Neuronal stem cell (in vitro differentiated cells): ENCODE data around the gene SLC2A4RG.

Experiments used
- DNase-seq: peaks from one replicate; pipeline ENCODE4 v3.0.0-alpha.2; 2013; ENCODE audit warnings: low spot score
- H2AFZ ChIP-seq: one replicate; pipeline ENCODE4 v1.6.1; 2013; ENCODE audit warnings: mild to moderate bottlenecking, low read length, inconsistent platforms
- H2AK5ac ChIP-seq: 2 replicates; pipeline ENCODE4 v1.6.1; 2013; ENCODE audit warnings: low read depth, mild to moderate bottlenecking, inconsistent platforms, low read length, moderate library complexity, mixed read lengths
- H2BK120ac ChIP-seq: 2 replicates; pipeline ENCODE4 v1.6.1; 2013; ENCODE audit warnings: low read depth, mild to moderate bottlenecking, inconsistent platforms, low read length, moderate library complexity, mixed read lengths
- H2BK12ac ChIP-seq: one replicate; pipeline ENCODE4 v1.6.1; 2013; ENCODE audit warnings: low read length, inconsistent platforms
- H2BK15ac ChIP-seq: 2 replicates; pipeline ENCODE4 v1.6.1; 2013; ENCODE audit warnings: mild to moderate bottlenecking, low read length, inconsistent platforms, mixed read lengths
- H2BK5ac ChIP-seq: one replicate; pipeline ENCODE4 v1.6.1; 2013; ENCODE audit warnings: inconsistent platforms, mild to moderate bottlenecking, low read length, moderate library complexity
- H3K14ac ChIP-seq: one replicate; pipeline ENCODE4 v1.6.1; 2013; ENCODE audit warnings: low read length, inconsistent platforms
- H3K18ac ChIP-seq: 2 replicates; pipeline ENCODE4 v1.6.1; 2013; ENCODE audit warnings: low read length, inconsistent platforms
- H3K23ac ChIP-seq: 2 replicates; pipeline ENCODE4 v1.6.1; 2013; ENCODE audit warnings: low read depth, mild to moderate bottlenecking, mixed read lengths, low read length, inconsistent platforms; ENCODE audit not compliant: poor library complexity
- H3K27ac ChIP-seq: replicated peaks from 3 replicates; pipeline ENCODE4 v1.5.1; 2013; ENCODE audit warnings: low read length, inconsistent platforms
- H3K27me3 ChIP-seq, 3 experiments: 2 replicates each; pipeline ENCODE4 v1.6.1; 2013; ENCODE audit warnings: low read length in 3 of 3, mild to moderate bottlenecking in 2 of 3, inconsistent platforms in 1 of 3, low read depth in 1 of 3, mixed read lengths in 1 of 3, moderate library complexity in 1 of 3; ENCODE audit not compliant: control insufficient read depth in 3 of 3, insufficient read depth in 3 of 3
- H3K36me3 ChIP-seq, 2 donors: replicated peaks in 1 of 2; 2 replicates each; pipeline ENCODE4 v1.6.1; 2013; ENCODE audit warnings: low read length in 2 of 2; ENCODE audit not compliant: control insufficient read depth in 2 of 2, insufficient read depth in 2 of 2
- H3K4ac ChIP-seq: 2 replicates; pipeline ENCODE4 v1.6.1; 2013; ENCODE audit warnings: inconsistent platforms, mild to moderate bottlenecking, low read length, moderate library complexity
- H3K4me1 ChIP-seq, 2 donors: 1 replicate in 1 of 2; 2 replicates in 1 of 2; pipeline ENCODE4 v1.6.1; 2013; ENCODE audit warnings: low read length in 2 of 2, low read depth in 1 of 2; ENCODE audit not compliant: control insufficient read depth in 2 of 2, insufficient read depth in 1 of 2
- H3K4me2 ChIP-seq: one replicate; pipeline ENCODE4 v1.6.1; 2013; ENCODE audit warnings: mild to moderate bottlenecking, low read length, inconsistent platforms; ENCODE audit not compliant: insufficient read depth, poor library complexity, severe bottlenecking
- H3K4me3 ChIP-seq, 2 donors: 2 replicates each; pipeline ENCODE4 v1.5.1; 2013; ENCODE audit warnings: low read length in 2 of 2, mild to moderate bottlenecking in 2 of 2, inconsistent platforms in 1 of 2, moderate library complexity in 1 of 2
- H3K79me1 ChIP-seq: one replicate; pipeline ENCODE4 v1.6.1; 2013; ENCODE audit warnings: low read depth, mild to moderate bottlenecking, inconsistent platforms, low read length, moderate library complexity
- H3K9ac ChIP-seq: one replicate; pipeline ENCODE4 v1.6.1; 2013; ENCODE audit warnings: mild to moderate bottlenecking, low read depth, low read length, inconsistent platforms; ENCODE audit not compliant: poor library complexity
- H3K9me3 ChIP-seq, 2 donors: replicated peaks in 1 of 2; 2 replicates each; pipeline versions ENCODE3 to v1.6.1; 2013; ENCODE audit warnings: low read length in 2 of 2, mild to moderate bottlenecking in 2 of 2, inconsistent platforms in 1 of 2, low read depth in 1 of 2, mixed read lengths in 1 of 2, moderate library complexity in 1 of 2; ENCODE audit not compliant: control insufficient read depth in 2 of 2, insufficient read depth in 1 of 2
- H4K8ac ChIP-seq: one replicate; pipeline ENCODE4 v1.6.1; 2013; ENCODE audit warnings: low read depth, mild to moderate bottlenecking, inconsistent platforms, low read length, moderate library complexity
- H4K91ac ChIP-seq: one replicate; pipeline ENCODE4 v1.6.1; 2013; ENCODE audit warnings: low read length, low read depth, mild to moderate bottlenecking, inconsistent platforms; ENCODE audit not compliant: poor library complexity
- WGBS, 2 donors: extraction: QIAGEN DNeasy Blood & Tissue Kit; methylation state at CpG; one replicate each; pipeline ENCODE4 v1.1.7; 2013; ENCODE audit warnings: missing lambda C conversion rate in 2 of 2, mixed read lengths in 1 of 2; ENCODE audit not compliant: insufficient read length in 2 of 2, insufficient replicate concordance in 1 of 2; ENCODE audit errors: extremely low coverage in 2 of 2; 5-methylcytosine and 5-hydroxymethylcytosine counted together

SLC2A4RG gene

DNA sequence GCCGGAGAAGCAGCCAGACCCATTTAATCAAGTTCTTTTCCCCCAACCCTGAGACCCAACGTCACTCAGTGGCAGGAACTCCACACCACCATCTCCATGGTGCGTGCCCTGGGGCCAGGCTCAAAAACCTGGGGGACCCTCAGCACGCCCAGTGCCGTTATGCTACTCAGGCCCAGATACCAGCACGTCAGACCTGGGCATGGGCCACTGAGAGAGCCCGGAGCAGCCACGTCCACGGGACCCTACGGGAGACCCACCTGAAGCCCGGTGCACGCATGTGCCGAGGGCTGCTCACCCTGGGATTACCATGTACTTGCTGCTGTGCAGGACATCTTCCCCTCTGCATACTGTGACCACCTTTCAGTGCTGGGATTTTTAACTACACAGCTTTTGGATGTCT lies 13.8 kb downstream of the SLC2A4RG start:
- no peak overlapping the region for H4K8ac ChIP-seq
- peak overlapping the region; percentile 46 for H3K18ac ChIP-seq
- no peaks in the 10 kb centered on the region for H3K27me3 ChIP-seq
- peaks cover 2 to 47% of the 10 kb centered on the region in 2 donors for H3K36me3 ChIP-seq
- no peak overlapping the region for H3K4ac ChIP-seq
- H3K4me3 ChIP-seq: no peak overlapping the region
- no peak overlapping the region for H2BK120ac ChIP-seq
- no peak overlapping the region for H2BK12ac ChIP-seq
- H2AFZ ChIP-seq: no peak overlapping the region
- peak overlapping the region; percentile 30 for H3K9ac ChIP-seq
- no peak overlapping the region for H2BK15ac ChIP-seq
- H3K23ac ChIP-seq: no peak overlapping the region
- no peak overlapping the region for H3K27ac ChIP-seq
- no peak overlapping the region for H4K91ac ChIP-seq
- H3K4me2 ChIP-seq: no peak overlapping the region
- H2AK5ac ChIP-seq: no peak overlapping the region
- peaks cover 6 to 8% of the 10 kb centered on the region in 2 donors for H3K4me1 ChIP-seq
- DNase-seq: no peak
- no peak overlapping the region for H2BK5ac ChIP-seq
- WGBS, 2 donors: no CpG with 5 or more reads among the region's 13 CpGs
- H3K14ac ChIP-seq: no peak overlapping the region
- peaks cover 2% of the 10 kb centered on the region for H3K79me1 ChIP-seq
- H3K9me3 ChIP-seq: no peaks in the 10 kb centered on the region

DNA sequence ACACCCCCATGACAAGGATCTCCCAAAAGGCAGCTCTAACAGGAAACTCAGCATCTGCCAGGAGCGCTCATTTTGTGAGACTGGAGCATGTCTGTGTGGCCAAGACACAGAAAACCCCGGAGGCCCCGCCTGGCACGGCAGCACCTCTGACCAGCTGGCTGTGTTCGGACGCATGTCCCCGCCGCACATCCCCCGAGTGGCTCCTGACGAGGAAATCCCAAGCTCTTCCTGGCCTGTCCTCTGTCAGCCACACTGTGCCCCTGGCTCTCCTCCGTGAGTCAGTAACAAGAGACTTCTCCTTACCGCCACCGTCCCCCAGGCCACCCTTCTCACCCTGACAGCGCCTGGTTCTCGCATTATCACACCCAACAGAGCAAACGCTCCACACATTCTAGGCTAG lies 14.4 kb downstream of the SLC2A4RG start:
- Histone ChIP-seq H4K91ac (no peak overlapping the region), H2AK5ac (no peak overlapping the region), H3K4ac (peak overlapping the region; percentile 78), H2BK5ac (no peak overlapping the region), H3K4me1 (peaks cover 6 to 8% of the 10 kb centered on the region in 2 donors), H3K18ac (peak overlapping the region; percentile 3), H3K4me2 (no peak overlapping the region), H3K4me3 (no peak overlapping the region), H3K9me3 (no peaks in the 10 kb centered on the region), H3K27ac (peak overlapping the region; percentile 40), H3K36me3 (peaks cover 2 to 46% of the 10 kb centered on the region in 2 donors), H4K8ac (no peak overlapping the region), H3K23ac (no peak overlapping the region), H3K9ac (no peak overlapping the region), H2BK15ac (no peak overlapping the region), H3K27me3 (no peaks in the 10 kb centered on the region), H2BK120ac (no peak overlapping the region), H3K14ac (no peak overlapping the region), H2BK12ac (peak overlapping the region; percentile 49), H3K79me1 (peaks cover 2% of the 10 kb centered on the region), H2AFZ (no peak overlapping the region)
- no CpG with 5 or more reads among the region's 16 CpGs for WGBS, 2 donors
- DNase-seq: no peak

DNA sequence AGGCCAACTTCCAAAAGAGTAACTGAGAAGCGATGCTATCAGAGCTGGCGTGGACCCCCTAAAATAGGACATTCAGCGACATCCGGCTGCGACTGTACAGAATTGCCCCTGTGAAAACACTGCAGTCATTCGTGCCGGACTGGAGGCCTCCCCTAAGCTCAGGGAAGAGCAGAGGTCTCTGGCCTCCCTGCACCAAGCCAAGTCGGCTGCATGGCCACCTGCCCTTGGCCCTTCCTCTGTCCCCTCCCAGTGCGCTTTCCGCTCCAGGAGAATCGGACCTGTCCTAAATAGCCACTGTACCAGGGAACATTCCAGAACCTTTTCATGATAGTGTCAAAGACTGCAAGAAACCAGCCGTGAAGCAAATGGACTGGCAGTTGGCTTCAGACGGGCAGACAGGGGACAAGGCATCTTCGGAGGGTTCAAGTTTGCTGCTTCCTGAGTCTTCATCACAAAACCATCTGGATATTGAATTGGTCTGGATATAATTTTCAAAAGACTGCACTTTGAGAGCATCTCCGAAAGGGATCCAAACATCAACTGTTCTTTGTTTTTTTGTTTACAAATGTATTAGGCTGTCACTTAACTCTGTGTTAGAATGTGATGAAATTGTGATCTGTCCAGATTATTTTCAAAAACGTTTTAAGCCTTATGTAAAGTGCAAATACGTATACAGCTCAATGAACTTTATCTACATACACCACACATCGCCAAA lies 16.5 kb downstream of the SLC2A4RG start:
- no peak overlapping the region for H3K4me3 ChIP-seq
- H3K27ac ChIP-seq: no peak overlapping the region
- no peaks in the 10 kb centered on the region for H3K9me3 ChIP-seq
- H2BK12ac ChIP-seq: no peak overlapping the region
- no peak overlapping the region for H3K4me2 ChIP-seq
- no peak overlapping the region for H2BK120ac ChIP-seq
- H3K4ac ChIP-seq: no peak overlapping the region
- H2BK5ac ChIP-seq: no peak overlapping the region
- WGBS, 2 donors: no CpG with 5 or more reads among the region's 18 CpGs
- H3K36me3 ChIP-seq: peaks cover 2 to 40% of the 10 kb centered on the region in 2 donors
- no peak overlapping the region for H3K9ac ChIP-seq
- no peaks in the 10 kb centered on the region for H3K27me3 ChIP-seq
- H4K91ac ChIP-seq: no peak overlapping the region
- no peak for DNase-seq
- H2AK5ac ChIP-seq: no peak overlapping the region
- peaks cover 3% of the 10 kb centered on the region in 2 donors for H3K4me1 ChIP-seq
- H2BK15ac ChIP-seq: no peak overlapping the region
- H2AFZ ChIP-seq: no peak overlapping the region
- no peak overlapping the region for H3K18ac ChIP-seq
- H3K23ac ChIP-seq: no peak overlapping the region
- peaks cover 2% of the 10 kb centered on the region for H3K79me1 ChIP-seq
- H3K14ac ChIP-seq: no peak overlapping the region
- H4K8ac ChIP-seq: no peak overlapping the region

DNA sequence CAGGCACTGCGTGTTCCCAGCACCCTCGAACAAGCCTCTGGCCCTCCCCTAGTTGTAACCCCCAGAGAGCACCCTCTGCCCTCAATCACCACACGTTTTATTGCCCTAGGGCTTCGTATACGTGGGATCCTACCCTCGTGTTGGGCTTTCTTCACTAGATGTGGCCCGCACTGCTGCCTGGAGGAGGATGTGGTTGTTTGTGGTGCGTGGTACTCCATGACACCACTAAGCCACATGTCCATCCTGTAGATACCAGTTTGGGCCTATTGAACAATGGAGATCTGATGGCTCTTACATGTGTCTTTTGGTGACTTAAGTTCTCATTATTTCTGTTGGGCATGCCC lies 17.0 kb downstream of the SLC2A4RG start:
- peaks cover 2 to 40% of the 10 kb centered on the region in 2 donors for H3K36me3 ChIP-seq
- peak overlapping the region; percentile 57 for H2AK5ac ChIP-seq
- no peak overlapping the region for H4K8ac ChIP-seq
- no peaks in the 10 kb centered on the region for H3K4me1 ChIP-seq
- no peak overlapping the region for H3K4me3 ChIP-seq
- no peaks in the 10 kb centered on the region for H3K27me3 ChIP-seq
- H3K9me3 ChIP-seq: no peaks in the 10 kb centered on the region
- H2BK5ac ChIP-seq: no peak overlapping the region
- no peak for DNase-seq
- no peak overlapping the region for H3K14ac ChIP-seq
- H3K18ac ChIP-seq: no peak overlapping the region
- H2BK120ac ChIP-seq: no peak overlapping the region
- no peak overlapping the region for H2AFZ ChIP-seq
- no peak overlapping the region for H2BK15ac ChIP-seq
- H3K23ac ChIP-seq: no peak overlapping the region
- H4K91ac ChIP-seq: no peak overlapping the region
- no peak overlapping the region for H3K4me2 ChIP-seq
- WGBS, 2 donors: no CpG with 5 or more reads among the region's 8 CpGs
- H3K27ac ChIP-seq: no peak overlapping the region
- H3K9ac ChIP-seq: no peak overlapping the region
- no peak overlapping the region for H3K4ac ChIP-seq
- H3K79me1 ChIP-seq: peaks cover 2% of the 10 kb centered on the region
- no peak overlapping the region for H2BK12ac ChIP-seq
